Activated naive CD4-positive, alpha-beta T cell treated with anti-CD3 and anti-CD28 coated beads for 36 hours (primary cell): ENCODE measurements around the gene PSMC3. TPM values are rescaled to one million over a fixed set of nuclear protein-coding genes. Genes with fewer than 3 reads are reported as not detected.

ENCODE experiments used
- CTCF ChIA-PET: fragments of 350-600 bp; sonication (Branson Sonifier 250); formaldehyde crosslinking; loops from one replicate; lab custom pipeline; 2021; ENCODE audit warnings: antibody characterized with exemption; lab: Charles Lee
- DNase-seq: peaks from one replicate; pipeline ENCODE4 v3.0.0-alpha.2; 2020
- H3K27ac Mint-ChIP-seq: one replicate; pipeline ENCODE4 v1.8.0; 2021; ENCODE audit warnings: mild to moderate bottlenecking, mixed read lengths
- H3K27me3 Mint-ChIP-seq: one replicate; pipeline ENCODE4 v1.8.0; 2021; ENCODE audit warnings: low read depth, mixed read lengths
- H3K36me3 Mint-ChIP-seq: one replicate; pipeline ENCODE4 v1.8.0; 2021; ENCODE audit warnings: low read depth, mixed read lengths
- H3K4me1 Mint-ChIP-seq: one replicate; pipeline ENCODE4 v1.8.0; 2021; ENCODE audit warnings: low read depth, mixed read lengths
- H3K4me3 Mint-ChIP-seq: one replicate; pipeline ENCODE4 v1.8.0; 2021; ENCODE audit warnings: mild to moderate bottlenecking, moderate library complexity, mixed read lengths
- H3K9me3 Mint-ChIP-seq: one replicate; pipeline ENCODE4 v1.8.0; 2021; ENCODE audit warnings: mixed read lengths
- intact Hi-C: fragments of 100-400 bp; cut with micrococcal nuclease; formaldehyde crosslinking; loops from one replicate; pipeline ENCODE4 v1.15.1; 2023
- total RNA-seq, 2 experiments: library from RNA; stranded (reverse); gene quantifications; one replicate each; pipeline ENCODE4 v1.2.3, GENCODE V29; 2021

The PSMC3 gene
- total RNA-seq, 2 experiments from 2014 or later, result 127 to 129 TPM

- Mint-ChIP-seq H3K36me3 (peaks cover 46% of the 10 kb centered on the region), H3K4me1 (no peaks in the 10 kb centered on the region), H3K9me3 (no peaks in the 10 kb centered on the region), H3K27ac (no peak overlapping the region), H3K4me3 (no peak overlapping the region), H3K27me3 (no peaks in the 10 kb centered on the region)
- intact Hi-C loops, result no loop called here
- DNase-seq, result no peak
- CTCF ChIA-PET, result interaction anchor here (0.5 to 1.2 kb wide), 3 partner anchors 10 to 725 kb away, joined by 3 to 4 read pairs (median 4); partner anchors contain the start of gene SLC39A13
Observed at GRCh38 chr11:47418454-47419259, 7.6 kb downstream of the PSMC3 start.

GRCh38 chr11:47417712-47418111, 8.5 kb downstream of the PSMC3 start:
- no peak for DNase-seq
- intact Hi-C loops, result no loop called here
- Mint-ChIP-seq H3K9me3 (no peaks in the 10 kb centered on the region), H3K36me3 (peaks cover 38% of the 10 kb centered on the region), H3K27me3 (no peaks in the 10 kb centered on the region), H3K4me3 (no peak overlapping the region), H3K4me1 (no peaks in the 10 kb centered on the region), H3K27ac (no peak overlapping the region)
- CTCF ChIA-PET, result interaction anchor here (0.6 kb wide), 1 partner anchor 8 kb away, joined by 3 read pairs; no protein-coding TSS in a partner anchor

GRCh38 chr11:47415949-47416472, 10.2 kb downstream of the PSMC3 start:
- CTCF ChIA-PET, result no interaction called here
- DNase-seq, result no peak
- H3K27me3 Mint-ChIP-seq, result no peaks in the 10 kb centered on the region
- no peak overlapping the region for H3K4me3 Mint-ChIP-seq
- peaks cover 30% of the 10 kb centered on the region for H3K36me3 Mint-ChIP-seq
- no peaks in the 10 kb centered on the region for H3K4me1 Mint-ChIP-seq
- H3K27ac Mint-ChIP-seq, result no peak overlapping the region
- H3K9me3 Mint-ChIP-seq, result no peaks in the 10 kb centered on the region
- intact Hi-C loops, result no loop called here

GRCh38 chr11:47415091-47415854, 11.0 kb downstream of the PSMC3 start:
- H3K27me3 Mint-ChIP-seq, result no peaks in the 10 kb centered on the region
- intact Hi-C loops, result no loop called here
- no peak overlapping the region for H3K27ac Mint-ChIP-seq
- H3K36me3 Mint-ChIP-seq, result peaks cover 30% of the 10 kb centered on the region
- H3K9me3 Mint-ChIP-seq, result no peaks in the 10 kb centered on the region
- H3K4me3 Mint-ChIP-seq, result no peak overlapping the region
- CTCF ChIA-PET, result no interaction called here
- no peak for DNase-seq
- peaks cover under 1% of the 10 kb centered on the region for H3K4me1 Mint-ChIP-seq

GRCh38 chr11:47414685-47415070, 11.6 kb downstream of the PSMC3 start:
- Mint-ChIP-seq H3K9me3 (no peaks in the 10 kb centered on the region), H3K4me3 (no peak overlapping the region), H3K36me3 (peaks cover 25% of the 10 kb centered on the region), H3K27me3 (no peaks in the 10 kb centered on the region), H3K4me1 (peaks cover 3% of the 10 kb centered on the region), H3K27ac (no peak overlapping the region)
- intact Hi-C loops, result no loop called here
- CTCF ChIA-PET, result interaction anchor here (1.0 kb wide), 1 partner anchor 43 kb away, joined by 4 read pairs; no protein-coding TSS in a partner anchor
- no peak for DNase-seq

GRCh38 chr11:47413908-47414684, 12.1 kb downstream of the PSMC3 start:
- intact Hi-C loops, result no loop called here
- Mint-ChIP-seq H3K4me3 (no peak overlapping the region), H3K27ac (no peak overlapping the region), H3K27me3 (no peaks in the 10 kb centered on the region), H3K36me3 (peaks cover 22% of the 10 kb centered on the region), H3K4me1 (peaks cover 8% of the 10 kb centered on the region), H3K9me3 (no peaks in the 10 kb centered on the region)
- DNase-seq, result no peak
- CTCF ChIA-PET, result interaction anchor here (1.0 to 4.4 kb wide), 2 partner anchors 11 to 43 kb away, joined by 4 to 33 read pairs; partner anchors contain the start of gene PSMC3

- Mint-ChIP-seq H3K9me3 (no peaks in the 10 kb centered on the region), H3K27ac (peak overlapping the region; percentile 24), H3K4me1 (peaks cover 13% of the 10 kb centered on the region), H3K4me3 (no peak overlapping the region), H3K27me3 (no peaks in the 10 kb centered on the region), H3K36me3 (peaks cover 16% of the 10 kb centered on the region)
- intact Hi-C loops, result no loop called here
- CTCF ChIA-PET, result interaction anchor here (0.7 to 7.0 kb wide), 6 partner anchors 11 to 198 kb away, joined by 3 to 99 read pairs (median 4); partner anchors contain the start of genes DDB2, PSMC3 and PTPMT1
- no peak for DNase-seq
Observed at GRCh38 chr11:47413351-47413750, 12.9 kb downstream of the PSMC3 start.

GRCh38 chr11:47411884-47412746, 14.1 kb downstream of the PSMC3 start:
- intact Hi-C loops, result no loop called here

GRCh38 chr11:47410370-47411264, 15.6 kb downstream of the PSMC3 start:
- H3K27ac Mint-ChIP-seq, result no peak overlapping the region

More at GRCh38 chr11:47411884-47412746, 14.1 kb downstream of the PSMC3 start:
- Mint-ChIP-seq H3K9me3 (no peaks in the 10 kb centered on the region), H3K4me1 (peaks cover 21% of the 10 kb centered on the region), H3K36me3 (peaks cover 8% of the 10 kb centered on the region), H3K27ac (no peak overlapping the region), H3K4me3 (no peak overlapping the region), H3K27me3 (no peaks in the 10 kb centered on the region)
- CTCF ChIA-PET, result interaction anchor here (0.6 to 7.0 kb wide), 24 partner anchors 9 to 214 kb away, joined by 3 to 99 read pairs (median 4); partner anchors contain the start of genes ACP2, DDB2, PSMC3 and PTPMT1
- peak; percentile 65 for DNase-seq

More at GRCh38 chr11:47410370-47411264, 15.6 kb downstream of the PSMC3 start:
- intact Hi-C loops, result no loop called here
- Mint-ChIP-seq H3K4me1 (peaks cover 25% of the 10 kb centered on the region), H3K9me3 (no peaks in the 10 kb centered on the region), H3K27me3 (no peaks in the 10 kb centered on the region), H3K36me3 (peaks cover 4% of the 10 kb centered on the region), H3K4me3 (no peak overlapping the region)
- CTCF ChIA-PET, result interaction anchor here (0.8 to 7.0 kb wide), 9 partner anchors 7 to 233 kb away, joined by 3 to 99 read pairs (median 5); partner anchors contain the start of gene PSMC3
- DNase-seq, result no peak
